ENCODE results near the gene TSEN2.

TSEN2 gene

GRCh38 chr3:12569836-12570235, 85.6 kb downstream of the TSEN2 start:
- no peak for DNase-seq (ENCODE audit: low read depth)
- TF ChIP-seq CTCF (conservative IDR thresholded peaks at IDR 0.05; ENCODE audit: low read depth, low read length): no peak
- H3K4me3 ChIP-seq (ENCODE audit: low read depth, low read length): no peak overlapping the region

- TF ChIP-seq CTCF (conservative IDR thresholded peaks at IDR 0.05; ENCODE audit: low read depth, low read length): no peak
- no peak overlapping the region for H3K4me3 ChIP-seq (ENCODE audit: low read depth, low read length)
- no peak for DNase-seq (ENCODE audit: low read depth)
These were observed 87.7 kb downstream of the TSEN2 start for GRCh38 chr3:12571986-12572385.

- TF ChIP-seq CTCF (conservative IDR thresholded peaks at IDR 0.05; ENCODE audit: low read depth, low read length): no peak
- no peak for DNase-seq (ENCODE audit: low read depth)
- H3K4me3 ChIP-seq (ENCODE audit: low read depth, low read length): no peak overlapping the region
These were observed 89.9 kb downstream of the TSEN2 start for GRCh38 chr3:12574131-12574530.

- no peak for TF ChIP-seq CTCF (conservative IDR thresholded peaks at IDR 0.05; ENCODE audit: low read depth, low read length)
- no peak overlapping the region for H3K4me3 ChIP-seq (ENCODE audit: low read depth, low read length)
- no peak for DNase-seq (ENCODE audit: low read depth)
These were observed 90.4 kb downstream of the TSEN2 start for GRCh38 chr3:12574661-12575060.

- TF ChIP-seq CTCF (conservative IDR thresholded peaks at IDR 0.05; ENCODE audit: low read depth, low read length): no peak
- DNase-seq (ENCODE audit: low read depth): no peak
- H3K4me3 ChIP-seq (ENCODE audit: low read depth, low read length): no peak overlapping the region
These were observed 93.1 kb downstream of the TSEN2 start for GRCh38 chr3:12577379-12577778.

GRCh38 chr3:12578742-12579141, 94.5 kb downstream of the TSEN2 start:
- peak; percentile 49 for TF ChIP-seq CTCF (conservative IDR thresholded peaks at IDR 0.05; ENCODE audit: low read depth, low read length)
- no peak for DNase-seq (ENCODE audit: low read depth)

GRCh38 chr3:12579456-12579855, 95.2 kb downstream of the TSEN2 start:
- DNase-seq (ENCODE audit: low read depth): no peak
- no peak for TF ChIP-seq CTCF (conservative IDR thresholded peaks at IDR 0.05; ENCODE audit: low read depth, low read length)
- H3K4me3 ChIP-seq (ENCODE audit: low read depth, low read length): no peak overlapping the region

More at GRCh38 chr3:12578742-12579141, 94.5 kb downstream of the TSEN2 start:
- H3K4me3 ChIP-seq (ENCODE audit: low read depth, low read length): no peak overlapping the region
